HL-60 (cell line): ENCODE measurements around the gene UBN1.

Source experiments
- DNase-seq, 2 experiments: peaks; one replicate each; pipeline ENCODE4 v3.0.0-alpha.2; 2010 to 2020; ENCODE audit warnings: low read depth in 1 of 2, low spot score in 1 of 2
- H3K27ac ChIP-seq: fragments of 250-450 bp; sonication (Bioruptor Pico); replicated peaks from 2 replicates; pipeline ENCODE4 v1.5.1; 2020; ENCODE audit warnings: mild to moderate bottlenecking, moderate library complexity
- H3K27me3 ChIP-seq: fragments of 250-450 bp; sonication (Bioruptor Pico); 2 replicates; pipeline ENCODE4 v1.5.1; 2021; ENCODE audit warnings: mild to moderate bottlenecking, moderate library complexity; ENCODE audit not compliant: insufficient read depth, poor library complexity, severe bottlenecking
- H3K4me3 ChIP-seq: replicated peaks from 2 replicates; pipeline ENCODE4 v1.5.1; 2011; ENCODE audit warnings: mild to moderate bottlenecking, control low read depth, low read length; ENCODE audit not compliant: insufficient read depth
- CTCF ChIP-seq: IDR thresholded peaks from one replicate; pipeline ENCODE4 v1.5.1; 2011; ENCODE audit warnings: low read length, control low read depth, inconsistent platforms; ENCODE audit not compliant: insufficient read depth
- GABPA ChIP-seq: IDR thresholded peaks from 2 replicates; pipeline ENCODE4 v1.6.1; 2012; ENCODE audit warnings: low read depth
- POLR2AphosphoS5 ChIP-seq: IDR thresholded peaks from 2 replicates; pipeline ENCODE4 v1.6.1; 2012; ENCODE audit warnings: low read depth
- REST ChIP-seq: IDR thresholded peaks from 2 replicates; pipeline ENCODE4 v1.6.1; 2012; ENCODE audit warnings: low read depth; ENCODE audit not compliant: insufficient replicate concordance
- SPI1 ChIP-seq: IDR thresholded peaks from 2 replicates; pipeline ENCODE4 v1.6.1; 2012; ENCODE audit warnings: low read depth, mild to moderate bottlenecking, borderline replicate concordance

UBN1 gene

GRCh38 chr16:4837733-4838501, 9.4 kb upstream of the UBN1 start:
- TF ChIP-seq GABPA (no peak), SPI1 (no peak), REST (no peak), POLR2AphosphoS5 (no peak), CTCF (no peak)
- no peak overlapping the region for H3K4me3 ChIP-seq
- no peak overlapping the region for H3K27ac ChIP-seq
- no peaks in the 10 kb centered on the region for H3K27me3 ChIP-seq
- no peak for DNase-seq

GRCh38 chr16:4839942-4840341, 7.3 kb upstream of the UBN1 start:
- no peaks in the 10 kb centered on the region for H3K27me3 ChIP-seq
- H3K27ac ChIP-seq: no peak overlapping the region
- H3K4me3 ChIP-seq: no peak overlapping the region
- no peak for DNase-seq
- TF ChIP-seq POLR2AphosphoS5: no peak
- no peak for TF ChIP-seq GABPA
- no peak for TF ChIP-seq CTCF
- TF ChIP-seq SPI1: no peak
- no peak for TF ChIP-seq REST

GRCh38 chr16:4840984-4841383, 6.3 kb upstream of the UBN1 start:
- Histone ChIP-seq H3K4me3 (no peak overlapping the region), H3K27me3 (no peaks in the 10 kb centered on the region), H3K27ac (no peak overlapping the region)
- TF ChIP-seq POLR2AphosphoS5: no peak
- TF ChIP-seq CTCF: no peak
- TF ChIP-seq SPI1: no peak
- TF ChIP-seq REST: no peak
- no peak for TF ChIP-seq GABPA
- DNase-seq: no peak
